K562 (cell line): Measurements from ENCODE around the gene ATG7. TPM values are rescaled to one million over a fixed set of nuclear protein-coding genes. Genes with fewer than 3 reads are reported as not detected.

ENCODE experiments used
- ATAC-seq: fragments of 200-7000 bp; cut with Tn5 transposase; 3 replicates; pipeline ENCODE4 v1.9.1; 2020; ENCODE audit warnings: moderate library complexity
- BruUV-seq: library from RNA; stranded (reverse); fragments of 400-500 nt; replicated peaks from 2 replicates; lab custom pipeline; 2021; lab: Mats Ljungman, UMichigan
- CTCF ChIA-PET: fragments of 300-600 bp; formaldehyde crosslinking; extraction: SDS; loops from one replicate; lab custom pipeline; 2021; ENCODE audit warnings: low intra/inter-chr PET ratio; lab: Yijun Ruan, JAX
- POLR2A ChIA-PET: fragments of 300-600, 350-650 bp; sonication (Branson Sonifier 250); formaldehyde crosslinking; extraction: SDS; loops from one replicate; lab custom pipeline; 2021; ENCODE audit warnings: antibody characterized with exemption, inconsistent platforms; lab: Yijun Ruan, JAX
- DNase-seq, 4 experiments: peaks; one replicate each; pipeline versions ENCODE4 v3.0.0 to v3.0.0-alpha.2; 2011 to 2018; ENCODE audit warnings: low spot score in 3 of 4, mixed read lengths in 3 of 4; ENCODE audit errors: extremely low read depth in 1 of 4
- FAIRE-seq: peaks from 2 replicates; lab custom pipeline; 2011; peaks lifted over from hg19 to GRCh38; lab: Jason Lieb, UNC
- H2AFZ ChIP-seq: 2 replicates; pipeline ENCODE4 v1.6.0; 2011; ENCODE audit warnings: low read depth, low read length, control low read depth, inconsistent platforms
- H3K27ac ChIP-seq: fragments of 200-600 bp; 3 replicates; pipeline ENCODE4 v1.8.0; 2011; ENCODE audit warnings: low read depth, mild to moderate bottlenecking, control low read depth, inconsistent platforms, low read length, moderate library complexity, mixed read lengths; ENCODE audit errors: extremely low read depth
- H3K27me3 ChIP-seq, 2 experiments: fragments of 300-600 bp in 1 of 2; 2 replicates in 1 of 2; 3 replicates in 1 of 2; pipeline versions ENCODE4 v1.6.0 to v1.8.0; 2011; ENCODE audit warnings: inconsistent platforms in 2 of 2, low read length in 2 of 2, mild to moderate bottlenecking in 1 of 2, mixed read lengths in 1 of 2, moderate library complexity in 1 of 2; ENCODE audit not compliant: control insufficient read depth in 2 of 2, insufficient read depth in 2 of 2
- H3K36me3 ChIP-seq: fragments of 300-600 bp; 3 replicates; pipeline ENCODE4 v1.8.0; 2011; ENCODE audit warnings: mild to moderate bottlenecking, low read length, inconsistent platforms; ENCODE audit not compliant: control insufficient read depth, insufficient read depth
- H3K4me1 ChIP-seq, 2 experiments: fragments of 200-600 bp in 1 of 2; replicated peaks in 1 of 2; 2 replicates in 1 of 2; 3 replicates in 1 of 2; pipeline versions ENCODE4 v1.5.1 to v1.8.0; 2011; ENCODE audit warnings: inconsistent platforms in 2 of 2, low read length in 2 of 2, mild to moderate bottlenecking in 1 of 2, mixed read lengths in 1 of 2, moderate library complexity in 1 of 2; ENCODE audit not compliant: control insufficient read depth in 2 of 2, insufficient read depth in 2 of 2
- H3K4me2 ChIP-seq: 2 replicates; pipeline ENCODE4 v1.6.1; 2011; ENCODE audit warnings: low read length, control low read depth, inconsistent platforms, mixed read lengths; ENCODE audit not compliant: insufficient read depth
- H3K4me3 ChIP-seq: fragments of 200-600 bp; sonication (generic), shearing (Covaris generic); 2 replicates; pipeline ENCODE4 v1.5.1; 2016; ENCODE audit warnings: control low read depth, inconsistent platforms
- H3K79me2 ChIP-seq: fragments of 200-600 bp; 3 replicates; pipeline ENCODE4 v1.8.0; 2011; ENCODE audit warnings: low read length, inconsistent platforms; ENCODE audit not compliant: control insufficient read depth, insufficient read depth
- H3K9ac ChIP-seq, 2 experiments: 2 replicates each; pipeline versions ENCODE4 v1.6.0 to v1.6.1; 2011; ENCODE audit warnings: low read depth in 2 of 2, low read length in 2 of 2, control low read depth in 1 of 2, inconsistent platforms in 1 of 2, mild to moderate bottlenecking in 1 of 2, mixed read lengths in 1 of 2; ENCODE audit not compliant: insufficient read depth in 1 of 2
- H3K9me1 ChIP-seq: one replicate; pipeline ENCODE4 v1.6.0; 2011; ENCODE audit warnings: inconsistent platforms, mild to moderate bottlenecking, low read length, moderate library complexity; ENCODE audit not compliant: control insufficient read depth, insufficient read depth
- H3K9me3 ChIP-seq: replicated peaks from 2 replicates; pipeline ENCODE4 v1.5.1; 2011; ENCODE audit warnings: low read depth, low read length, inconsistent platforms; ENCODE audit not compliant: control insufficient read depth, insufficient read depth
- H4K20me1 ChIP-seq: replicated peaks from 2 replicates; pipeline ENCODE4 v1.6.1; 2011; ENCODE audit warnings: low read length, inconsistent platforms, mixed read lengths; ENCODE audit not compliant: control insufficient read depth, insufficient read depth
- MAX ChIP-seq: sonication (generic); formaldehyde crosslinking; IDR thresholded peaks from 2 replicates; pipeline ENCODE4 v1.9.0; 2022; ENCODE audit warnings: mild to moderate bottlenecking, missing genetic modification reagents
- RFX1 ChIP-seq: fragments of 450-650 bp; IDR thresholded peaks from 2 replicates; pipeline ENCODE4 v1.6.1; 2016; ENCODE audit warnings: mild to moderate bottlenecking, moderate library complexity
- SAFB ChIP-seq: fragments of 200-400 bp; formaldehyde crosslinking; IDR thresholded peaks from 2 replicates; pipeline ENCODE4 v1.6.1; 2017; ENCODE audit warnings: low read depth, low read length, borderline replicate concordance
- STAT5A ChIP-seq: IDR thresholded peaks from 2 replicates; pipeline ENCODE4 v1.6.1; 2012; ENCODE audit warnings: low read length, inconsistent platforms, borderline replicate concordance
- XRCC4 ChIP-seq: IDR thresholded peaks from one replicate; pipeline ENCODE4 v1.6.1; 2011; ENCODE audit not compliant: insufficient read depth, insufficient read length; ENCODE audit errors: extremely low read depth
- WGBS: fragments of 100-300 bp; shearing (Covaris generic); methylation state at CpG from one replicate; pipeline ENCODE4 v1.1.6; 2016; ENCODE audit warnings: low coverage, mixed read lengths; ENCODE audit not compliant: insufficient coverage; ENCODE audit errors: missing lambda C conversion rate; 5-methylcytosine and 5-hydroxymethylcytosine counted together
- in situ Hi-C: fragments of 300-500 bp; cut with MboI; formaldehyde crosslinking; loops from 4 replicates; pipeline ENCODE4 v1.15.0; 2018; ENCODE audit warnings: inconsistent platforms, mixed read lengths
- intact Hi-C: fragments of 100-400 bp; cut with micrococcal nuclease; formaldehyde crosslinking; loops from 2 replicates; pipeline ENCODE4 v1.14.2; 2022
- polyA plus RNA-seq, 8 experiments: library from polyadenylated mRNA; depleted of rRNA in 4 of 8; stranded (reverse) in 5 of 8; unstranded in 3 of 8; fragments of >200 nt; fragmentation: Nextera tagmentation in 2 of 8; fragmentation: Illumina TruSeq in 1 of 8; extraction: Ambion mirVana in 2 of 8; extraction: Trizol in 1 of 8; gene quantifications; 2 replicates each; pipeline versions ENCODE4 v1.2.1 to v1.2.3, GENCODE V29; 2011 to 2014; ENCODE audit warnings: inconsistent platforms in 1 of 8, missing spikeins in 1 of 8
- total RNA-seq, 7 experiments: library from RNA; depleted of rRNA in 6 of 7; stranded (reverse); fragments of >200 nt in 6 of 7; fragmentation: Illumina TruSeq in 2 of 7; extraction: Trizol in 2 of 7; gene quantifications; 2 replicates each; pipeline versions ENCODE4 v1.2.1 to v1.2.3, GENCODE V29; 2011 to 2021; ENCODE audit warnings: low replicate concordance in 1 of 7
- TF ChIP-seq, protein P1 (sequence below): sonication (generic); formaldehyde crosslinking; IDR thresholded peaks from 2 replicates; pipeline ENCODE4 v1.8.1; 2023; ENCODE audit warnings: mild to moderate bottlenecking, missing genetic modification reagents
- TF ChIP-seq, protein P2 (sequence below), 2 experiments: fragments of 150-350 bp in 1 of 2; IDR thresholded peaks; 2 replicates each; pipeline ENCODE4 v1.6.1; 2012 to 2016; ENCODE audit warnings: low read depth in 2 of 2, low read length in 2 of 2, mild to moderate bottlenecking in 1 of 2, moderate library complexity in 1 of 2

ATG7 gene
- total and polyA plus RNA-seq, 9 of the 15 experiments (the other 6 are each of a cell fraction or from before 2014, with no cell fraction given) = 18.3 to 45.3 (median 33.6) TPM

DNA sequence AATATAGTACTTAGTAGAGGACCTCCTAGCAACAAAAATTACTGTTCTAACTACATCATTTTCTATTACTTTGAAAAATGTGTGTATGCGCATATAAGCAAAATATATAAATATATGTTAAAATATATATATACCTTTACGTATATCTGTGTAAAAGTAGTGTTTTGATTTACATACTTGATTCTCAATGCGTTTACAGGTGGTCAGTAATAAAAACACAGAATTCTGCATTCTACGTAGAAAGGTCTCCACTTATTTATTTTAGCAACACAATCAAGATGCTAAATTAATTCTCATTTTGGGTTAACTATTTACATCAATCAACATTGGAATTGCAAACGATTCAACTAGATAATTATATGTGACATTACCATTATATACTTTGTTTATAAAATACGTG lies 158.0 kb downstream of the ATG7 start (continued):
- no peak for TF ChIP-seq STAT5A

- Histone ChIP-seq H3K4me1 (no peaks in the 10 kb centered on the region), H3K36me3 (peaks cover 3% of the 10 kb centered on the region; the same call in 1 of the 3 replicates), H4K20me1 (no peaks in the 10 kb centered on the region), H3K79me2 (no peaks in the 10 kb centered on the region), H3K27me3 (no peaks in the 10 kb centered on the region), H3K4me2 (no peak overlapping the region), H2AFZ (no peak overlapping the region), H3K27ac (no peak overlapping the region), H3K9me3 (no peaks in the 10 kb centered on the region), H3K4me3 (no peak overlapping the region), H3K9me1 (no peaks in the 10 kb centered on the region), H3K9ac (no peak overlapping the region)
- POLR2A ChIA-PET = no interaction called here
- TF ChIP-seq SAFB (no peak), XRCC4 (no peak), MAX (no peak), RFX1 (no peak)
- TF ChIP-seq, protein P1, sequence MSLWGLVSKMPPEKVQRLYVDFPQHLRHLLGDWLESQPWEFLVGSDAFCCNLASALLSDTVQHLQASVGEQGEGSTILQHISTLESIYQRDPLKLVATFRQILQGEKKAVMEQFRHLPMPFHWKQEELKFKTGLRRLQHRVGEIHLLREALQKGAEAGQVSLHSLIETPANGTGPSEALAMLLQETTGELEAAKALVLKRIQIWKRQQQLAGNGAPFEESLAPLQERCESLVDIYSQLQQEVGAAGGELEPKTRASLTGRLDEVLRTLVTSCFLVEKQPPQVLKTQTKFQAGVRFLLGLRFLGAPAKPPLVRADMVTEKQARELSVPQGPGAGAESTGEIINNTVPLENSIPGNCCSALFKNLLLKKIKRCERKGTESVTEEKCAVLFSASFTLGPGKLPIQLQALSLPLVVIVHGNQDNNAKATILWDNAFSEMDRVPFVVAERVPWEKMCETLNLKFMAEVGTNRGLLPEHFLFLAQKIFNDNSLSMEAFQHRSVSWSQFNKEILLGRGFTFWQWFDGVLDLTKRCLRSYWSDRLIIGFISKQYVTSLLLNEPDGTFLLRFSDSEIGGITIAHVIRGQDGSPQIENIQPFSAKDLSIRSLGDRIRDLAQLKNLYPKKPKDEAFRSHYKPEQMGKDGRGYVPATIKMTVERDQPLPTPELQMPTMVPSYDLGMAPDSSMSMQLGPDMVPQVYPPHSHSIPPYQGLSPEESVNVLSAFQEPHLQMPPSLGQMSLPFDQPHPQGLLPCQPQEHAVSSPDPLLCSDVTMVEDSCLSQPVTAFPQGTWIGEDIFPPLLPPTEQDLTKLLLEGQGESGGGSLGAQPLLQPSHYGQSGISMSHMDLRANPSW (CRISPR knock-in tag) = no peak
- TF ChIP-seq, protein P2, sequence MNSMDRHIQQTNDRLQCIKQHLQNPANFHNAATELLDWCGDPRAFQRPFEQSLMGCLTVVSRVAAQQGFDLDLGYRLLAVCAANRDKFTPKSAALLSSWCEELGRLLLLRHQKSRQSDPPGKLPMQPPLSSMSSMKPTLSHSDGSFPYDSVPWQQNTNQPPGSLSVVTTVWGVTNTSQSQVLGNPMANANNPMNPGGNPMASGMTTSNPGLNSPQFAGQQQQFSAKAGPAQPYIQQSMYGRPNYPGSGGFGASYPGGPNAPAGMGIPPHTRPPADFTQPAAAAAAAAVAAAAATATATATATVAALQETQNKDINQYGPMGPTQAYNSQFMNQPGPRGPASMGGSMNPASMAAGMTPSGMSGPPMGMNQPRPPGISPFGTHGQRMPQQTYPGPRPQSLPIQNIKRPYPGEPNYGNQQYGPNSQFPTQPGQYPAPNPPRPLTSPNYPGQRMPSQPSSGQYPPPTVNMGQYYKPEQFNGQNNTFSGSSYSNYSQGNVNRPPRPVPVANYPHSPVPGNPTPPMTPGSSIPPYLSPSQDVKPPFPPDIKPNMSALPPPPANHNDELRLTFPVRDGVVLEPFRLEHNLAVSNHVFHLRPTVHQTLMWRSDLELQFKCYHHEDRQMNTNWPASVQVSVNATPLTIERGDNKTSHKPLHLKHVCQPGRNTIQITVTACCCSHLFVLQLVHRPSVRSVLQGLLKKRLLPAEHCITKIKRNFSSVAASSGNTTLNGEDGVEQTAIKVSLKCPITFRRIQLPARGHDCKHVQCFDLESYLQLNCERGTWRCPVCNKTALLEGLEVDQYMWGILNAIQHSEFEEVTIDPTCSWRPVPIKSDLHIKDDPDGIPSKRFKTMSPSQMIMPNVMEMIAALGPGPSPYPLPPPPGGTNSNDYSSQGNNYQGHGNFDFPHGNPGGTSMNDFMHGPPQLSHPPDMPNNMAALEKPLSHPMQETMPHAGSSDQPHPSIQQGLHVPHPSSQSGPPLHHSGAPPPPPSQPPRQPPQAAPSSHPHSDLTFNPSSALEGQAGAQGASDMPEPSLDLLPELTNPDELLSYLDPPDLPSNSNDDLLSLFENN (IDR thresholded peaks at IDR 0.05; ENCODE audit: low read depth in 2 of 2, low read length in 2 of 2) = no peak
- CTCF ChIA-PET = no interaction called here
- in situ Hi-C loops (no loop called here), intact Hi-C loops (no loop called here)
- FAIRE-seq (no peak), ATAC-seq (no peak), DNase-seq (no peak)
- BruUV-seq = no TSS peak
- WGBS = 89% methylated on average over 2 of the region's 2 CpGs
Observed at GRCh38 chr3:11430624-11431023, 158.4 kb downstream of the ATG7 start.
